Epithelial cell of prostate (primary cell): ENCODE measurements around the gene CD46.
A peak's percentile ranks its signal among the peaks of the same experiment; 100 is the strongest.

Source experiments
- DNase-seq: peaks from one replicate; pipeline ENCODE4 v3.0.0-alpha.2; 2011; ENCODE audit warnings: low read depth, low spot score
- H3K27ac ChIP-seq: fragments of 450-650 bp; 2 replicates; pipeline ENCODE4 v1.5.1; 2017; ENCODE audit warnings: mild to moderate bottlenecking

Gene CD46

GRCh38 chr1:207841293-207841692, 89.4 kb downstream of the CD46 start:
- no peak overlapping the region for H3K27ac ChIP-seq
- no peak for DNase-seq

- no peak for DNase-seq
- H3K27ac ChIP-seq: peak overlapping the region; percentile 3
Measured at GRCh38 chr1:207841901-207842300, 90.0 kb downstream of the CD46 start.

GRCh38 chr1:207842506-207842905, 90.7 kb downstream of the CD46 start:
- no peak overlapping the region for H3K27ac ChIP-seq
- DNase-seq: no peak

- no peak for DNase-seq
- H3K27ac ChIP-seq: no peak overlapping the region
Measured at GRCh38 chr1:207844371-207844770, 92.5 kb downstream of the CD46 start.
